Natural killer cell (primary cell): ENCODE data around the gene DNAJC22. TPM values are rescaled to one million over a fixed set of nuclear protein-coding genes. Genes with fewer than 3 reads are reported as not detected.
"Not testable (repeated sequence)": the region's sequence is repeated elsewhere in the genome, so short reads cannot be mapped to it uniquely, and the experiment has no call there.

Experiments used
- ATAC-seq, 3 donors: fragments of 150-1000 bp in 2 of 3; fragments of 200-7000 bp in 1 of 3; cut with Tn5 transposase; 1 replicate in 1 of 3; 2 replicates in 2 of 3; pipeline ENCODE4 v1.10.0; 2021; ENCODE audit warnings: mild to moderate bottlenecking in 2 of 3, moderate library complexity in 2 of 3
- DNase-seq, 2 donors: peaks; one replicate each; pipeline versions ENCODE4 v3.0.0 to v3.0.0-alpha.2; 2013 to 2021; ENCODE audit warnings: mixed read lengths in 1 of 2
- H3K27ac ChIP-seq: one replicate; pipeline ENCODE4 v1.5.1; 2013; ENCODE audit warnings: mild to moderate bottlenecking, low read length
- H3K27me3 ChIP-seq: one replicate; pipeline ENCODE4 v1.6.1; 2013; ENCODE audit warnings: low read length; ENCODE audit not compliant: control insufficient read depth, insufficient read depth
- H3K36me3 ChIP-seq: one replicate; pipeline ENCODE4 v1.6.1; 2013; ENCODE audit warnings: low read length; ENCODE audit not compliant: control insufficient read depth, insufficient read depth
- H3K4me1 ChIP-seq: one replicate; pipeline ENCODE4 v1.6.1; 2013; ENCODE audit warnings: low read length; ENCODE audit not compliant: control insufficient read depth, insufficient read depth
- H3K4me3 ChIP-seq: one replicate; pipeline ENCODE4 v1.5.1; 2013; ENCODE audit warnings: low read length
- H3K9me3 ChIP-seq: one replicate; pipeline ENCODE4 v1.6.1; 2013; ENCODE audit warnings: low read length; ENCODE audit not compliant: control insufficient read depth, insufficient read depth
- H3K27ac Mint-ChIP-seq, 2 donors: one replicate each; pipeline ENCODE4 v1.8.0; 2022; ENCODE audit warnings: mild to moderate bottlenecking in 2 of 2, mixed read lengths in 2 of 2, moderate library complexity in 1 of 2
- H3K27me3 Mint-ChIP-seq, 2 donors: one replicate each; pipeline ENCODE4 v1.8.0; 2022; ENCODE audit warnings: low read depth in 2 of 2, mixed read lengths in 2 of 2
- H3K36me3 Mint-ChIP-seq: one replicate; pipeline ENCODE4 v1.8.0; 2022; ENCODE audit warnings: mixed read lengths
- H3K4me1 Mint-ChIP-seq, 2 donors: one replicate each; pipeline ENCODE4 v1.8.0; 2022; ENCODE audit warnings: mixed read lengths in 2 of 2
- H3K4me3 Mint-ChIP-seq: one replicate; pipeline ENCODE4 v1.8.0; 2022; ENCODE audit warnings: mild to moderate bottlenecking, moderate library complexity, mixed read lengths
- H3K9me3 Mint-ChIP-seq, 2 donors: one replicate each; pipeline ENCODE4 v1.8.0; 2022; ENCODE audit warnings: mixed read lengths in 2 of 2
- CTCF ChIP-seq: fragments of 200-600 bp; IDR thresholded peaks from one replicate; pipeline ENCODE4 v1.8.0; 2022; ENCODE audit warnings: antibody characterized with exemption
- WGBS: methylation state at CpG from one replicate; pipeline ENCODE4 v1.1.7; 2013; ENCODE audit warnings: missing lambda C conversion rate; ENCODE audit not compliant: insufficient coverage; 5-methylcytosine and 5-hydroxymethylcytosine counted together
- intact Hi-C: fragments of 100-400 bp; cut with micrococcal nuclease; formaldehyde crosslinking; loops from one replicate; pipeline ENCODE4 v1.14.2; 2022
- total RNA-seq, 4 donors: library from RNA; stranded (reverse); fragments of 120-200 nt in 1 of 4; gene quantifications; one replicate each; pipeline versions ENCODE4 v1.2.3 to v1.2.4, GENCODE V29; 2013 to 2022

DNAJC22 gene
- total RNA-seq, 3 donors from 2014 or later (not counting 1 experiment from before 2014, with no cell fraction given), result not detected

- no peak overlapping the region for H3K27ac Mint-ChIP-seq
Measured at GRCh38 chr12:49370539-49370938, 23.9 kb downstream of the DNAJC22 start.

GRCh38 chr12:49375406-49375805, 28.7 kb downstream of the DNAJC22 start:
- Mint-ChIP-seq H3K9me3 (no peaks in the 10 kb centered on the region), H3K36me3 (no peaks in the 10 kb centered on the region), H3K4me3 (no peak overlapping the region), H3K27me3 (no peaks in the 10 kb centered on the region), H3K4me1 (peaks cover 6 to 14% of the 10 kb centered on the region in 2 donors), H3K27ac (no peak overlapping the region)
- no peak for DNase-seq
- Histone ChIP-seq H3K4me3 (no peak overlapping the region), H3K9me3 (no peaks in the 10 kb centered on the region), H3K36me3 (no peaks in the 10 kb centered on the region), H3K27me3 (no peaks in the 10 kb centered on the region), H3K4me1 (no peaks in the 10 kb centered on the region), H3K27ac (no peak overlapping the region)
- 91% methylated on average over 1 of the region's 1 CpG for WGBS
- intact Hi-C loops, result no loop called here
- TF ChIP-seq CTCF, result no peak
- ATAC-seq, result no peak

More at GRCh38 chr12:49370539-49370938, 23.9 kb downstream of the DNAJC22 start:
- Histone ChIP-seq H3K36me3 (no peaks in the 10 kb centered on the region), H3K27ac (no peak overlapping the region), H3K4me1 (peaks cover 13% of the 10 kb centered on the region), H3K4me3 (no peak overlapping the region), H3K27me3 (no peaks in the 10 kb centered on the region), H3K9me3 (no peaks in the 10 kb centered on the region)
- Mint-ChIP-seq H3K4me3 (no peak overlapping the region), H3K27me3 (no peaks in the 10 kb centered on the region), H3K9me3 (no peaks in the 10 kb centered on the region), H3K36me3 (no peaks in the 10 kb centered on the region), H3K4me1 (peaks cover 25 to 38% of the 10 kb centered on the region in 2 donors)
- ATAC-seq, result no peak
- 93% methylated on average over 5 of the region's 6 CpGs for WGBS
- intact Hi-C loops, result no loop called here
- TF ChIP-seq CTCF, result no peak
- no peak for DNase-seq

DNA sequence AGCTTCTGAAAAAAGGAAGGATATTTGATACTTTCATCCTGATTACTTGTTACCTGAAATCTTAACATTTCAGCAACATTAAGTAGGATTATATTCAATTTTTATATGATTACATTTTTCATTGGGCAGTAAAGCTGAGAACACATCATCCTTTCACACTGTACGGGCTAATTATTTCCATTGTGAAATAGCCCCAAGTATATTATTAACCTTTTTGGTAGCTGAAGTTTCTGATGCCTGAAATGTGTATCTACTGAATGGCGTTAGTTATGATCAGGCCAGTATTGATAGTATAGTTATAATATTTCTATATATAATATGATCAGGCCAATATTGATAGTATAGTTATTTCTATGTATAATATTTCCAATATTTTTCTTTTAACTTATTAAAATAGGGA, 30.7 kb downstream of the DNAJC22 start:
- Mint-ChIP-seq H3K27me3 (no peaks in the 10 kb centered on the region), H3K9me3 (no peaks in the 10 kb centered on the region), H3K4me1 (peaks cover 0 to 7% of the 10 kb centered on the region in 2 donors), H3K4me3 (no peak overlapping the region), H3K36me3 (no peaks in the 10 kb centered on the region), H3K27ac (no peak overlapping the region)
- no peak for TF ChIP-seq CTCF
- Histone ChIP-seq H3K27me3 (no peaks in the 10 kb centered on the region), H3K27ac (no peak overlapping the region), H3K4me3 (no peak overlapping the region), H3K4me1 (no peaks in the 10 kb centered on the region), H3K36me3 (no peaks in the 10 kb centered on the region), H3K9me3 (no peaks in the 10 kb centered on the region)
- WGBS, result 100% methylated on average over 1 of the region's 2 CpGs
- DNase-seq (no peak), ATAC-seq (no peak)
- intact Hi-C loops, result no loop called here

DNA sequence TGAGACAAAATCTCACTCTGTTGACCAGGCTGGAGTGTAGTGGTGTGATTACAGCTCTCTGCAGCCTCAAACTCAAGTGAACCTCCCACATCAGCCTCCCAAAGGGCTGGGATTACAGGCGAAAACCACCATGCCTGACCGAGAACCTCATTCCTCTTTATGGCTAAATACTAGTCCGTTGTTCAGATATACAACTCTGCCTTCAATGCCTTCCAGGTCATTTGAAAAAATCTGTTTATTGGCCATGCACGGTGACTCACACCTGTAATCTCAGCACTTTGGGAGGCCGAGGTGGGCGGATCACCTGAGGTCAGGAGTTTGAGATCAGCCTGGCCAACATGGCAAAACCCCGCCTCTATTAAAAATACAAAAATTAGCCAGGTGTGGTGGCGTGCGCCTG, 33.5 kb downstream of the DNAJC22 start:
- H3K9me3 Mint-ChIP-seq, H3K36me3 ChIP-seq, H3K27me3 Mint-ChIP-seq, H3K36me3 Mint-ChIP-seq, H3K27me3 ChIP-seq, H3K4me1 ChIP-seq, H3K27ac Mint-ChIP-seq, H3K4me3 ChIP-seq, H3K9me3 ChIP-seq, ATAC-seq, H3K27ac ChIP-seq, H3K4me3 Mint-ChIP-seq, H3K4me1 Mint-ChIP-seq, intact Hi-C loops, DNase-seq: not testable (repeated sequence)
- WGBS, result 95% methylated on average over 9 of the region's 9 CpGs
